Urothelium cell line (cell line): ENCODE measurements around the gene ABHD13.

Experiments
- DNase-seq: peaks from one replicate; pipeline ENCODE4 v3.0.0; 2011; ENCODE audit warnings: low spot score, mixed read lengths
- FAIRE-seq: peaks from 2 replicates; lab custom pipeline; 2011; peaks lifted over from hg19 to GRCh38; lab: Jason Lieb, UNC

Gene ABHD13

GRCh38 chr13:108281901-108282300 lies 63.7 kb downstream of the ABHD13 start:
- no peak for FAIRE-seq

GRCh38 chr13:108283110-108283509 lies 64.9 kb downstream of the ABHD13 start:
- FAIRE-seq (no peak), DNase-seq (no peak)

More at GRCh38 chr13:108281901-108282300, 63.7 kb downstream of the ABHD13 start:
- DNase-seq = no peak
